ENCODE results near the gene CNOT1. TPM values are rescaled to one million over a fixed set of nuclear protein-coding genes. Genes with fewer than 3 reads are reported as not detected.

Gene CNOT1

DNA sequence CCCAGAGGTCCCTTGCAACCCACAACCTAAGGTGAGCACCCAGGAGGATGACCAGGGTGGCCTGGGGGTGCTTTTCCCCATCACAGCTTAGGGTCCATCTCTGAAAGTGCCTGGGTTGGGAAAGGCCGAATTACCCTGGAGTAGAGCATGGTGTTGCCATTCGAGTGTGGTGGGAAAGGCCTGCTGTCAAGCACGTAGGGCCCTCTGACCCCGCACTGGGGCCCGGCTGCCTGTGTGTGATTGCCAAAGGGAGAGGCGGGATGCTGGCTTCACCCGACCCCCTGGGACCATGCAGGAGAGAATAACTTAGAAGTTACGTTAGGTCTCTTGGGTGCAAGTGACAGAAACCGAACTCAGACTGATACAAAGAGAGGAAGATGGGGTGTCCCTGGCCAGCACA, 157.4 kb downstream of the CNOT1 start:
- Histone ChIP-seq H3K4ac (ENCODE audit: low read length) (no peak overlapping the region), H3K4me3 (ENCODE audit: low read length in 2 of 2) (no peak overlapping the region), H3K4me1 (ENCODE audit: control insufficient read depth in 2 of 2, insufficient read depth in 1 of 2, low read depth in 1 of 2, low read length in 2 of 2) (no peaks in the 10 kb centered on the region), H3K14ac (ENCODE audit: low read length) (no peak overlapping the region), H3K18ac (ENCODE audit: low read length) (no peak overlapping the region), H2BK12ac (ENCODE audit: low read length) (no peak overlapping the region), H2BK15ac (ENCODE audit: low read length) (no peak overlapping the region), H3K4me2 (ENCODE audit: insufficient read depth, low read length, poor library complexity, severe bottlenecking) (no peak overlapping the region), H3K23ac (ENCODE audit: low read depth, low read length, poor library complexity) (no peak overlapping the region), H4K8ac (ENCODE audit: low read depth, low read length) (no peak overlapping the region), H3K27me3 (ENCODE audit: control insufficient read depth in 3 of 3, insufficient read depth in 3 of 3, low read depth in 1 of 3, low read length in 3 of 3) (peaks cover 0 to 62% (median 2%) of the 10 kb centered on the region in 3 experiments), H3K79me1 (ENCODE audit: low read depth, low read length) (no peaks in the 10 kb centered on the region), H3K27ac (replicated peaks; ENCODE audit: low read length) (no peak overlapping the region), H2BK5ac (ENCODE audit: low read length) (no peak overlapping the region), H2AK5ac (ENCODE audit: low read depth, low read length) (no peak overlapping the region), H4K91ac (ENCODE audit: low read depth, low read length, poor library complexity) (no peak overlapping the region), H3K9me3 (replicated peaks in 1 of 2; ENCODE audit: control insufficient read depth in 2 of 2, insufficient read depth in 1 of 2, low read depth in 1 of 2, low read length in 2 of 2) (no peaks in the 10 kb centered on the region), H2BK120ac (ENCODE audit: low read depth, low read length) (no peak overlapping the region), H3K36me3 (replicated peaks in 1 of 2; ENCODE audit: control insufficient read depth in 2 of 2, insufficient read depth in 2 of 2, low read length in 2 of 2) (no peaks in the 10 kb centered on the region), H2AFZ (ENCODE audit: low read length) (no peak overlapping the region), H3K9ac (ENCODE audit: low read depth, low read length, poor library complexity) (no peak overlapping the region)
- no peak for DNase-seq (ENCODE audit: low spot score)
- WGBS, 2 donors (ENCODE audit: extremely low coverage in 2 of 2, insufficient read length in 2 of 2, insufficient replicate concordance in 1 of 2) = no CpG with 5 or more reads among the region's 9 CpGs

DNA sequence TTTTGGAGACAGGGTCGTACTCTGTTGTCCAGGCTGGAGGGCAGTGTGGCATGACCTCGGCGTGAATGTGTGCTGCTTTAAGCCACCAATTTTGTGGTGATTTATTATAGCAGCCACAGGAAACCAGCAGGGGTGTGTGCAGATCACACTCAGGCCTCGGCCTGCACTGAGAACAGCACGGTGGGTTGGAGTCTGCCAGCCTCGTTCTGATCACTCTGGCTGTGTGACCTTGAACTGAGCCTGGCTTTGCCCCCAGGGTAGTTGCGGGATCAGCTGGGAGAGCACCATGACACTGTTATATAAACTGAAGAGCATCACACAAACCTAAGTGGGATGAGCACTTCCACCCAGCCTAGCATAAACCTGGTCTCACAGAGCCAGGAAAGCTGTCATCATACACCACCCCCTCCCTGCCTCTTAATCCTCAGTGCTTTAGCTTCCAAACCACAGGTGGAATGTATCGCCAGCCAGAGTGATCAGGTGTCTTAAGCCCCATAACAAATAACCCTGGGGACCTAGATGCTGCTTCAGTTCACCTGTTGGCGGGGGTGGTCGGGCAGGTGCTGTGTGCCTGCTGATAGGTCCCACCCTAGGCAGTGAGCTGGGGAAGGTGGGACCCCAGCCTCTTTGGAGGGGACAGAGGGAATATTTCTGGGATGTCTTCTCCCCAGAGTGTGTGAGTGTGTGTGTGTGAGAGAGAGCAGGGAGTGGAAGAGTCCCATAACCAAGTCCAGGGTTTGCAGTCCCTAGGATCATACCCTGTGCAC, 158.2 kb downstream of the CNOT1 start:
- H4K8ac ChIP-seq (ENCODE audit: low read depth, low read length) = no peak overlapping the region
- H2AK5ac ChIP-seq (ENCODE audit: low read depth, low read length) = no peak overlapping the region
- peaks cover 0 to 69% (median 4%) of the 10 kb centered on the region in 3 experiments for H3K27me3 ChIP-seq (ENCODE audit: control insufficient read depth in 3 of 3, insufficient read depth in 3 of 3, low read depth in 1 of 3, low read length in 3 of 3)
- no peaks in the 10 kb centered on the region for H3K9me3 ChIP-seq (replicated peaks in 1 of 2; ENCODE audit: control insufficient read depth in 2 of 2, insufficient read depth in 1 of 2, low read depth in 1 of 2, low read length in 2 of 2)
- H3K9ac ChIP-seq (ENCODE audit: low read depth, low read length, poor library complexity) = no peak overlapping the region
- H3K4me2 ChIP-seq (ENCODE audit: insufficient read depth, low read length, poor library complexity, severe bottlenecking) = no peak overlapping the region
- no peak overlapping the region for H4K91ac ChIP-seq (ENCODE audit: low read depth, low read length, poor library complexity)
- H3K79me1 ChIP-seq (ENCODE audit: low read depth, low read length) = no peaks in the 10 kb centered on the region
- no peak overlapping the region for H3K14ac ChIP-seq (ENCODE audit: low read length)
- no CpG with 5 or more reads among the region's 10 CpGs for WGBS, 2 donors (ENCODE audit: extremely low coverage in 2 of 2, insufficient read length in 2 of 2, insufficient replicate concordance in 1 of 2)
- H3K4me1 ChIP-seq (ENCODE audit: control insufficient read depth in 2 of 2, insufficient read depth in 1 of 2, low read depth in 1 of 2, low read length in 2 of 2) = no peaks in the 10 kb centered on the region
- no peak overlapping the region for H3K27ac ChIP-seq (replicated peaks; ENCODE audit: low read length)
- no peak overlapping the region for H3K4ac ChIP-seq (ENCODE audit: low read length)
- no peak overlapping the region for H2BK12ac ChIP-seq (ENCODE audit: low read length)
- peak overlapping the region in 1 of 2 donors; percentile 37 for H3K4me3 ChIP-seq (ENCODE audit: low read length in 2 of 2)
- no peak overlapping the region for H3K23ac ChIP-seq (ENCODE audit: low read depth, low read length, poor library complexity)
- DNase-seq (ENCODE audit: low spot score) = no peak
- no peak overlapping the region for H2AFZ ChIP-seq (ENCODE audit: low read length)
- no peak overlapping the region for H2BK5ac ChIP-seq (ENCODE audit: low read length)
- no peak overlapping the region for H2BK15ac ChIP-seq (ENCODE audit: low read length)
- no peaks in the 10 kb centered on the region for H3K36me3 ChIP-seq (replicated peaks in 1 of 2; ENCODE audit: control insufficient read depth in 2 of 2, insufficient read depth in 2 of 2, low read length in 2 of 2)
- H3K18ac ChIP-seq (ENCODE audit: low read length) = no peak overlapping the region
- H2BK120ac ChIP-seq (ENCODE audit: low read depth, low read length) = no peak overlapping the region

Small RNAs within 50 kb of the gene (small RNA-seq; reads per million reads assigned to genes)
- gene RNU6-103P (ENCODE audit: insufficient read depth) (not detected), gene SNORA46 (ENCODE audit: insufficient read depth) (60.7 reads per million, percentile 94 among the genes with 10 or more reads in this experiment), gene SNORA50A (ENCODE audit: insufficient read depth) (not detected)
